Mesenchymal stem cell (in vitro differentiated cells and primary cell): ENCODE data around the gene MMAA.
A peak's percentile ranks its signal among the peaks of the same experiment; 100 is the strongest.

Experiments
- DNase-seq: peaks from one replicate; pipeline ENCODE4 v3.0.0-alpha.2; 2013
- H2AFZ ChIP-seq: one replicate; pipeline ENCODE4 v1.6.1; 2013; ENCODE audit warnings: low read depth, mild to moderate bottlenecking, control low read depth, inconsistent platforms, low read length, moderate library complexity
- H2AK5ac ChIP-seq: 2 replicates; pipeline ENCODE4 v1.6.1; 2013; ENCODE audit warnings: low read length, moderate library complexity, mild to moderate bottlenecking, inconsistent platforms; ENCODE audit not compliant: severe bottlenecking
- H2BK120ac ChIP-seq: one replicate; pipeline ENCODE4 v1.6.1; 2013; ENCODE audit warnings: low read depth, mild to moderate bottlenecking, inconsistent platforms, low read length, moderate library complexity
- H2BK12ac ChIP-seq, 2 experiments: one replicate each; pipeline ENCODE4 v1.6.1; 2013; ENCODE audit warnings: inconsistent platforms in 2 of 2, low read length in 2 of 2, mild to moderate bottlenecking in 2 of 2, moderate library complexity in 2 of 2, control low read depth in 1 of 2
- H2BK15ac ChIP-seq: one replicate; pipeline ENCODE4 v1.6.1; 2013; ENCODE audit warnings: mild to moderate bottlenecking, low read depth, inconsistent platforms; ENCODE audit not compliant: poor library complexity, severe bottlenecking
- H2BK5ac ChIP-seq: 2 replicates; pipeline ENCODE4 v1.6.1; 2013; ENCODE audit warnings: low read depth, mild to moderate bottlenecking, low read length, control low read depth, inconsistent platforms; ENCODE audit not compliant: poor library complexity, severe bottlenecking
- H3K14ac ChIP-seq, 2 experiments: one replicate each; pipeline ENCODE4 v1.6.1; 2013; ENCODE audit warnings: inconsistent platforms in 2 of 2, low read length in 2 of 2, control low read depth in 1 of 2, mild to moderate bottlenecking in 1 of 2, moderate library complexity in 1 of 2
- H3K18ac ChIP-seq, 2 experiments: one replicate each; pipeline ENCODE4 v1.6.1; 2013; ENCODE audit warnings: inconsistent platforms in 2 of 2, low read length in 2 of 2, control low read depth in 1 of 2, low read depth in 1 of 2, mild to moderate bottlenecking in 1 of 2
- H3K23ac ChIP-seq, 2 experiments: one replicate each; pipeline ENCODE4 v1.6.1; 2013; ENCODE audit warnings: inconsistent platforms in 2 of 2, low read length in 2 of 2, mild to moderate bottlenecking in 2 of 2, moderate library complexity in 2 of 2, control low read depth in 1 of 2
- H3K27ac ChIP-seq: 2 replicates; pipeline ENCODE4 v1.5.1; 2013; ENCODE audit warnings: mild to moderate bottlenecking, moderate library complexity, low read length, control low read depth, inconsistent platforms; ENCODE audit not compliant: poor library complexity, severe bottlenecking
- H3K27me3 ChIP-seq, 2 experiments: 2 replicates each; pipeline versions ENCODE4 v1.6.1 to v1.7.0; 2013; ENCODE audit warnings: low read length in 2 of 2, mild to moderate bottlenecking in 2 of 2, moderate library complexity in 2 of 2, control low read depth in 1 of 2, inconsistent platforms in 1 of 2; ENCODE audit not compliant: control insufficient read depth in 1 of 2, insufficient read depth in 1 of 2
- H3K36me3 ChIP-seq, 2 experiments: 2 replicates each; pipeline versions ENCODE4 v1.6.1 to v1.7.0; 2013; ENCODE audit warnings: low read length in 2 of 2, control low read depth in 1 of 2, inconsistent platforms in 1 of 2, low read depth in 1 of 2, mild to moderate bottlenecking in 1 of 2; ENCODE audit not compliant: insufficient read depth in 2 of 2, control insufficient read depth in 1 of 2
- H3K4ac ChIP-seq, 2 experiments: one replicate each; pipeline ENCODE4 v1.6.1; 2013; ENCODE audit warnings: inconsistent platforms in 2 of 2, low read length in 2 of 2, mild to moderate bottlenecking in 2 of 2, moderate library complexity in 2 of 2, control low read depth in 1 of 2, low read depth in 1 of 2
- H3K4me1 ChIP-seq: 2 replicates; pipeline ENCODE4 v1.6.1; 2013; ENCODE audit warnings: low read depth, low read length, control low read depth; ENCODE audit not compliant: control insufficient read depth, insufficient read depth
- H3K4me2 ChIP-seq: 2 replicates; pipeline ENCODE4 v1.6.1; 2013; ENCODE audit warnings: low read length, mild to moderate bottlenecking, inconsistent platforms; ENCODE audit not compliant: poor library complexity, severe bottlenecking
- H3K4me3 ChIP-seq, 2 experiments: 2 replicates each; pipeline versions ENCODE4 v1.5.1 to v1.7.0; 2013; ENCODE audit warnings: low read length in 2 of 2, mild to moderate bottlenecking in 2 of 2, control low read depth in 1 of 2, low read depth in 1 of 2; ENCODE audit not compliant: insufficient read depth in 1 of 2
- H3K79me1 ChIP-seq: replicated peaks from 2 replicates; pipeline ENCODE4 v1.6.1; 2013; ENCODE audit warnings: mild to moderate bottlenecking, control low read depth, low read length, inconsistent platforms; ENCODE audit not compliant: poor library complexity, severe bottlenecking
- H3K9ac ChIP-seq: 2 replicates; pipeline ENCODE4 v1.7.0; 2013; ENCODE audit warnings: mild to moderate bottlenecking, low read length, moderate library complexity
- H3K9me3 ChIP-seq: 2 replicates; pipeline ENCODE4 v1.7.0; 2013; ENCODE audit warnings: mild to moderate bottlenecking, low read length; ENCODE audit not compliant: control insufficient read depth
- H4K8ac ChIP-seq: one replicate; pipeline ENCODE4 v1.6.1; 2013; ENCODE audit warnings: inconsistent platforms, mild to moderate bottlenecking, low read length, moderate library complexity
- H4K91ac ChIP-seq: one replicate; pipeline ENCODE4 v1.6.1; 2013; ENCODE audit warnings: mild to moderate bottlenecking, low read length, inconsistent platforms
- WGBS: methylation state at CpG from one replicate; pipeline ENCODE4 v1.1.7; 2013; ENCODE audit warnings: mixed read lengths; 5-methylcytosine and 5-hydroxymethylcytosine counted together

The MMAA gene

GRCh38 chr4:145703850-145704497 lies 84.8 kb downstream of the MMAA start:
- WGBS, result 64% methylated on average over 4 of the region's 4 CpGs
- Histone ChIP-seq H2AFZ (no peak overlapping the region), H3K27me3 (no peaks in the 10 kb centered on the region)

DNA sequence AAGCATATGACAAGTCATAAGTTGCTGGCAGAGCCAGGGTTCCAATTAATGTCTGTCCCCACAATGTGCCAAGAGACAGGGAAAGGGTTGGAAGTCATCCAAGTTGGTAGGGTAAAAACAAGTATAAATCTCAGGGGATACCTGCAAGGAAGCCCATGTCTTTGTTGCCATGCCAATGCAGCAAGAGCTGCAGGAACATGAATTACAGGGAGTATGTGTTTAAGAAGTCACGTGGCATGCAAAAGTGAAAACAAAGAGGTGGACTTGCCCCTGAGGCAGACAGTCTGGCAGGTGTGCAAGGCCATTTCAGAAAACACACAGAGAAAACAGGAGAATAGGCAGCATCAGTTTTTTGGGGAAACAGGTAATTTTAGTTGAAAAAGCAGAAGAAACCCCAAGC lies 90.2 kb downstream of the MMAA start:
- Histone ChIP-seq H3K4me1 (peaks cover 3% of the 10 kb centered on the region), H2BK5ac (no peak overlapping the region), H2BK120ac (no peak overlapping the region), H3K4me3 (no peak overlapping the region), H3K18ac (no peak overlapping the region), H3K9ac (no peak overlapping the region), H3K4ac (no peak overlapping the region), H3K23ac (no peak overlapping the region), H3K9me3 (peaks cover 9% of the 10 kb centered on the region), H4K8ac (no peak overlapping the region), H3K4me2 (no peak overlapping the region), H4K91ac (no peak overlapping the region), H3K36me3 (no peaks in the 10 kb centered on the region), H2BK15ac (no peak overlapping the region), H3K79me1 (no peaks in the 10 kb centered on the region), H3K14ac (no peak overlapping the region), H3K27me3 (no peaks in the 10 kb centered on the region), H2AFZ (no peak overlapping the region), H2AK5ac (peak overlapping the region; percentile 7), H3K27ac (no peak overlapping the region), H2BK12ac (no peak overlapping the region)
- no peak for DNase-seq
- whole genome bisulfite sequencing, result 91% methylated on average over 1 of the region's 1 CpG

More at GRCh38 chr4:145703850-145704497, 84.8 kb downstream of the MMAA start:
- H3K4ac ChIP-seq, result no peak overlapping the region
- H3K27ac ChIP-seq, result no peak overlapping the region
- no peak for DNase-seq
- H3K79me1 ChIP-seq, result no peaks in the 10 kb centered on the region
- no peaks in the 10 kb centered on the region for H3K36me3 ChIP-seq
- no peak overlapping the region for H2BK5ac ChIP-seq
- H4K91ac ChIP-seq, result no peak overlapping the region
- no peak overlapping the region for H3K9ac ChIP-seq
- no peak overlapping the region for H3K4me2 ChIP-seq
- H3K23ac ChIP-seq, result no peak overlapping the region
- no peak overlapping the region for H3K18ac ChIP-seq
- no peak overlapping the region for H3K4me3 ChIP-seq
- H3K4me1 ChIP-seq, result no peaks in the 10 kb centered on the region
- H2BK120ac ChIP-seq, result no peak overlapping the region
- H2BK15ac ChIP-seq, result no peak overlapping the region
- no peaks in the 10 kb centered on the region for H3K9me3 ChIP-seq
- no peak overlapping the region for H4K8ac ChIP-seq
- no peak overlapping the region for H3K14ac ChIP-seq
- no peak overlapping the region for H2AK5ac ChIP-seq
- no peak overlapping the region for H2BK12ac ChIP-seq
